Suprapubic skin (tissue), 4 donors: ENCODE measurements around the gene AP5B1. TPM values are rescaled to one million over a fixed set of nuclear protein-coding genes. Genes with fewer than 3 reads are reported as not detected.

ENCODE experiments used
- DNase-seq, 2 donors: peaks; one replicate each; pipeline ENCODE4 v3.0.0-alpha.2; 2019; ENCODE audit warnings: low spot score in 2 of 2
- H3K27ac ChIP-seq: fragments of 200-600 bp; sonication (generic); one replicate; pipeline ENCODE4 v1.5.1; 2019
- H3K27me3 ChIP-seq: fragments of 200-600 bp; sonication (generic); one replicate; pipeline ENCODE4 v1.5.1; 2019
- H3K36me3 ChIP-seq: fragments of 200-600 bp; sonication (generic); one replicate; pipeline ENCODE4 v1.5.1; 2019
- H3K4me1 ChIP-seq: fragments of 200-600 bp; sonication (generic); one replicate; pipeline ENCODE4 v1.5.1; 2019
- H3K4me3 ChIP-seq: fragments of 200-600 bp; sonication (generic); one replicate; pipeline ENCODE4 v1.5.1; 2019; ENCODE audit warnings: mild to moderate bottlenecking
- H3K9me3 ChIP-seq: fragments of 200-600 bp; sonication (generic); one replicate; pipeline ENCODE4 v1.5.1; 2019
- CTCF ChIP-seq, 2 donors: fragments of 200-600 bp in 1 of 2; fragments of 450-650 bp in 1 of 2; sonication (generic) in 1 of 2; IDR thresholded peaks; one replicate each; pipeline ENCODE4 v1.5.1; 2016 to 2019; ENCODE audit warnings: antibody characterized with exemption in 2 of 2, mild to moderate bottlenecking in 1 of 2, moderate library complexity in 1 of 2
- EP300 ChIP-seq: sonication (generic); formaldehyde crosslinking; IDR thresholded peaks from one replicate; pipeline ENCODE4 v1.6.1; 2017; ENCODE audit warnings: antibody characterized with exemption
- POLR2A ChIP-seq, 2 donors: fragments of 450-650 bp; IDR thresholded peaks; one replicate each; pipeline ENCODE4 v1.6.1; 2017; ENCODE audit warnings: antibody characterized with exemption in 2 of 2, mild to moderate bottlenecking in 2 of 2, moderate library complexity in 2 of 2
- POLR2AphosphoS5 ChIP-seq, 3 donors: sonication (generic); formaldehyde crosslinking; IDR thresholded peaks; one replicate each; pipeline ENCODE4 v1.6.1; 2017; ENCODE audit warnings: antibody characterized with exemption in 3 of 3
- WGBS: methylation state at CpG from one replicate; pipeline ENCODE4 v1.1.5; 2018; 5-methylcytosine and 5-hydroxymethylcytosine counted together
- total RNA-seq, 4 donors: library from RNA; depleted of rRNA; stranded (reverse); fragments of >200 nt; gene quantifications; one replicate each; pipeline ENCODE4 v1.1.0, GENCODE V29; 2016

AP5B1 gene
- total RNA-seq, 4 donors from 2014 or later = 26.3 to 55.9 (median 38.1) TPM

GRCh38 chr11:65793625-65794400, 13.0 kb upstream of the AP5B1 start:
- 70% methylated on average over 18 of the region's 29 CpGs for WGBS
- H3K4me3 ChIP-seq = no peak overlapping the region
- TF ChIP-seq CTCF (IDR thresholded peaks at IDR 0.05) (no peak), POLR2AphosphoS5 (IDR thresholded peaks at IDR 0.05) (no peak), POLR2A (IDR thresholded peaks at IDR 0.05) (no peak), EP300 (no peak)
- no peak for DNase-seq
- no peaks in the 10 kb centered on the region for H3K9me3 ChIP-seq
- H3K27ac ChIP-seq = no peak overlapping the region
- H3K4me1 ChIP-seq = peaks cover 49% of the 10 kb centered on the region
- H3K27me3 ChIP-seq = peaks cover 14% of the 10 kb centered on the region
- peaks cover 9% of the 10 kb centered on the region for H3K36me3 ChIP-seq

GRCh38 chr11:65793144-65793581, 12.4 kb upstream of the AP5B1 start:
- TF ChIP-seq CTCF (IDR thresholded peaks at IDR 0.05) = no peak
- TF ChIP-seq POLR2AphosphoS5 (IDR thresholded peaks at IDR 0.05) = peak in 2 of 3 donors; percentile 48 to 58
- TF ChIP-seq POLR2A (IDR thresholded peaks at IDR 0.05) = no peak
- TF ChIP-seq EP300 = no peak
- H3K27me3 ChIP-seq = peaks cover 17% of the 10 kb centered on the region
- H3K27ac ChIP-seq = peak overlapping the region; percentile 76
- peak; percentile 83 to 84 for DNase-seq
- peak overlapping the region; percentile 19 for H3K4me3 ChIP-seq
- H3K36me3 ChIP-seq = peaks cover 9% of the 10 kb centered on the region
- H3K4me1 ChIP-seq = peaks cover 55% of the 10 kb centered on the region
- no peaks in the 10 kb centered on the region for H3K9me3 ChIP-seq
- 55% methylated on average over 14 of the region's 16 CpGs for WGBS

DNA sequence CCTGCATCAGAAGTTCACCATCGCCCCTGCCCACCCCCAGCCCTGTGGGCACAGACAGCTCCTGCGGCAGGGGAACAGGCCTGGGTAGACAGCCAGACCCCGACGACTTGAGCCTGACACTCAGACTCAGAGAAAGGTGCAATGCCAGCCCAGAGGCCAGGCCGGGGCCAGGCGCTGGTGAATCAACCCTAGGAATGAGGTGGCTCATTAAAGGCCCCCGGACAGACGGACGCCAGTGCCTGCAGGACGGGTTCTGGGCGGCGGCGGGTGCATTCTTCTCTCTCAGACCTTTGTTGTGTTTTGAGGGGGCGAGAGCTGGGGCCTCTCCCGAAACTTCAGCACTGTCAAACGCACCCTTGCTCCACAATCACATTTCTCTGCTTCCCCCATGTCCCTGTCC, 11.7 kb upstream of the AP5B1 start:
- Histone ChIP-seq H3K4me1 (peaks cover 62% of the 10 kb centered on the region), H3K27ac (peak overlapping the region; percentile 76), H3K27me3 (peaks cover 18% of the 10 kb centered on the region), H3K4me3 (peak overlapping the region; percentile 19), H3K9me3 (no peaks in the 10 kb centered on the region), H3K36me3 (peaks cover 9% of the 10 kb centered on the region)
- DNase-seq = peak in 1 of 2 donors; percentile 79
- TF ChIP-seq POLR2AphosphoS5 (IDR thresholded peaks at IDR 0.05) (no peak), EP300 (no peak), CTCF (IDR thresholded peaks at IDR 0.05) (no peak), POLR2A (IDR thresholded peaks at IDR 0.05) (no peak)
- 60% methylated on average over 15 of the region's 16 CpGs for WGBS

DNA sequence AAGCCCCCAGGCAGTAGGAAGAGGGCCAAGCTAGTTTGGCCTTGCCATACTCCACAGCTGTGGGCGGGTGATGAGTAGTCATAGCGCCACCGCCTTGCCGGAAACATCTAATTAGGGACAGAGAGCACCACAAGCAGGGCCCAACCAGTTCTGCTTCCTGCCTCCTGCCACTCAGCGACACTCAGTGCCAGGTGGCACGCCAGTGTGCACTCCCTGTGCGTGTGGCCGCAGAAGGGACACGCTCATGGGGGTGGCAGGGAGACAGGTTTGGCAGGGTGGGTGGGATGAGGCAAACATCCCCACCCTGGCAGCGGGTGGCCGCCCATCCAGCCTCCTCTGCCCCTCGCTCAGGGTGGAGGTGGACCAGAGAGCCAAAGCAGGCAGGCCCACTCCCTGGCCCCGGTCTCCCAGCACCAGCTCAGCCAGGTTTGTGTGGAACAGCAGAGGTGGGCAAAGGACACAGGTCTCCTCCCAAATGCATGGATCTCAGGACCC, 11.0 kb upstream of the AP5B1 start:
- Histone ChIP-seq H3K27me3 (peaks cover 22% of the 10 kb centered on the region), H3K4me3 (peak overlapping the region; percentile 19), H3K9me3 (no peaks in the 10 kb centered on the region), H3K36me3 (peaks cover 9% of the 10 kb centered on the region), H3K27ac (peak overlapping the region; percentile 76), H3K4me1 (peaks cover 68% of the 10 kb centered on the region)
- DNase-seq = peak in 1 of 2 donors; percentile 81
- WGBS = no CpG with 5 or more reads among the region's 13 CpGs
- TF ChIP-seq CTCF (IDR thresholded peaks at IDR 0.05) = no peak
- TF ChIP-seq POLR2AphosphoS5 (IDR thresholded peaks at IDR 0.05) = peak in 1 of 3 donors; percentile 15
- TF ChIP-seq POLR2A (IDR thresholded peaks at IDR 0.05) = no peak
- no peak for TF ChIP-seq EP300

GRCh38 chr11:65790902-65791650, 10.3 kb upstream of the AP5B1 start:
- no peak for TF ChIP-seq POLR2AphosphoS5 (IDR thresholded peaks at IDR 0.05)
- TF ChIP-seq CTCF (IDR thresholded peaks at IDR 0.05) = no peak
- no peak for TF ChIP-seq EP300
- no peak for TF ChIP-seq POLR2A (IDR thresholded peaks at IDR 0.05)
- DNase-seq = no peak
- Histone ChIP-seq H3K4me1 (peaks cover 75% of the 10 kb centered on the region), H3K27ac (peak overlapping the region; percentile 36), H3K4me3 (no peak overlapping the region), H3K9me3 (no peaks in the 10 kb centered on the region), H3K36me3 (peaks cover 9% of the 10 kb centered on the region), H3K27me3 (peaks cover 29% of the 10 kb centered on the region)
- whole genome bisulfite sequencing = 75% methylated on average over 12 of the region's 18 CpGs
